B cell (primary cell): Measurements from ENCODE around the gene NEO1.

Source experiments
- EZH2 ChIP-seq: IDR thresholded peaks from 2 replicates; pipeline ENCODE4 v1.6.1; 2012; ENCODE audit warnings: borderline replicate concordance, low read depth, mild to moderate bottlenecking, moderate library complexity, low read length; ENCODE audit not compliant: insufficient read depth, poor library complexity, severe bottlenecking
- TF ChIP-seq, protein P1 (sequence below): fragments of 200-600 bp; IDR thresholded peaks from one replicate; pipeline ENCODE4 v1.8.0; 2022; ENCODE audit warnings: antibody characterized with exemption, mild to moderate bottlenecking

DNA sequence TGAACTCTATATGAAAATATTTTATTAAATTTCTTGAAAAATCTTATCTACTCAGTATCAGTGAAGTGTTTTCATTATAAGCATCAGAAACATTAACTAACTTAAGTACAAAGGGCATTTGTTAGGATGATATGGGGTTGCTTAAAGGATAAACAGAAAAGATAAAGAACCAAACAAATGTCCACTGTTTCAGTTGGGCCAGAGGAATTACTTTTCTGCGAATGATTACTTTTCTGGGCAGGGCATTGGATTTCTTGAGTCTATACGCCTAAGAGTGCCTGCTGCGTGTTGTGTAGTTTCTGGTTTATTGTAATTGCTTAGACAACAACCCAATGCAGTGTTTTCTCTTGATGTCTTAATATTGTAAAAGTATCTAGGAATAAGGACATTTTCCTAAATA, 52.8 kb downstream of the NEO1 start:
- TF ChIP-seq, protein P1, sequence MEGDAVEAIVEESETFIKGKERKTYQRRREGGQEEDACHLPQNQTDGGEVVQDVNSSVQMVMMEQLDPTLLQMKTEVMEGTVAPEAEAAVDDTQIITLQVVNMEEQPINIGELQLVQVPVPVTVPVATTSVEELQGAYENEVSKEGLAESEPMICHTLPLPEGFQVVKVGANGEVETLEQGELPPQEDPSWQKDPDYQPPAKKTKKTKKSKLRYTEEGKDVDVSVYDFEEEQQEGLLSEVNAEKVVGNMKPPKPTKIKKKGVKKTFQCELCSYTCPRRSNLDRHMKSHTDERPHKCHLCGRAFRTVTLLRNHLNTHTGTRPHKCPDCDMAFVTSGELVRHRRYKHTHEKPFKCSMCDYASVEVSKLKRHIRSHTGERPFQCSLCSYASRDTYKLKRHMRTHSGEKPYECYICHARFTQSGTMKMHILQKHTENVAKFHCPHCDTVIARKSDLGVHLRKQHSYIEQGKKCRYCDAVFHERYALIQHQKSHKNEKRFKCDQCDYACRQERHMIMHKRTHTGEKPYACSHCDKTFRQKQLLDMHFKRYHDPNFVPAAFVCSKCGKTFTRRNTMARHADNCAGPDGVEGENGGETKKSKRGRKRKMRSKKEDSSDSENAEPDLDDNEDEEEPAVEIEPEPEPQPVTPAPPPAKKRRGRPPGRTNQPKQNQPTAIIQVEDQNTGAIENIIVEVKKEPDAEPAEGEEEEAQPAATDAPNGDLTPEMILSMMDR = no peak
- TF ChIP-seq EZH2 = no peak
